Stimulated activated CD8-positive, alpha-beta memory T cell treated with anti-CD3 and anti-CD28 coated beads, Interleukin-7, amount 100 ng/mL, for 1 hour (primary cell): ENCODE measurements around the gene NXPE3.

Source experiments
- DNase-seq, 2 donors: peaks; one replicate each; pipeline ENCODE4 v3.0.0-alpha.2; 2020; ENCODE audit warnings: low read depth in 2 of 2

NXPE3 gene

GRCh38 chr3:101802179-101802578 lies 23.2 kb downstream of the NXPE3 start:
- DNase-seq = no peak

- DNase-seq = no peak
Measured at GRCh38 chr3:101803173-101803782, 24.3 kb downstream of the NXPE3 start.

DNA sequence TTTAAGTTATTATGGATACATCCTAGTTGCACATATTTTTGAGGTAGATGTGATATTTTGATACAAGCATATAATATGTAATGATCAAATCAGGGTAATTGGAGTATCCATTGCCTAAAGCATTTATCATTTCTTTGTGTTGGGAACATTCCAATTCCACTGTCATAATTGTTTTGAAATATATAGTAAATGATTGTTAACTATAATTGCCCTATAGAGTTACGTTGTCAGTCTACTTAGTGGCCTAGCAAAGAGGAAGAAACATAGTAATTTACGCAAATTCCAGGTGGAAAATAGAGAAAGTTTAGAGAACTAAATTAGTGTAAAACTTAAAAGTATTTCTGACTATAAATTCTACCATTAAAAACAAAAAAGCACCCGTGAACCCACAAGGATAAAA lies 24.9 kb downstream of the NXPE3 start:
- no peak for DNase-seq

GRCh38 chr3:101806491-101806890 lies 27.5 kb downstream of the NXPE3 start:
- no peak for DNase-seq

DNA sequence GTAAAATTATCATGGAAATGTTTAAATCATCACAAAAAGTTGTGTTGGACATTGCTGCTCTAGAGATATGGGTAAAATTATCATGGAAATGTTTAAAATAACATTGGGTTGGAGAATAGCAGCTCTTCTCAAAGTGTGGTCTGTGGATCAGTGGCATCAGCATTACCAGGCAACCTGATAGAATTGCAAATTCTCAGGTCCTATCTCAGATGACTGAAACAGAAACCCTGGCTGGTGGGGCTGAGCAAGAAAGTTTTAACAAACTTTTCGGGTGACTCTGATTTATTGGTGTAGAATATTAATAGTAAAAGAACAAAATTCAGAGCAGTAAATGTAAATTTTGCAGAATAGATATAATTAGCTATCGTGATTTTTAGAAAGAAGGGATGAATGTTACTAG lies 28.9 kb downstream of the NXPE3 start:
- DNase-seq = no peak

DNA sequence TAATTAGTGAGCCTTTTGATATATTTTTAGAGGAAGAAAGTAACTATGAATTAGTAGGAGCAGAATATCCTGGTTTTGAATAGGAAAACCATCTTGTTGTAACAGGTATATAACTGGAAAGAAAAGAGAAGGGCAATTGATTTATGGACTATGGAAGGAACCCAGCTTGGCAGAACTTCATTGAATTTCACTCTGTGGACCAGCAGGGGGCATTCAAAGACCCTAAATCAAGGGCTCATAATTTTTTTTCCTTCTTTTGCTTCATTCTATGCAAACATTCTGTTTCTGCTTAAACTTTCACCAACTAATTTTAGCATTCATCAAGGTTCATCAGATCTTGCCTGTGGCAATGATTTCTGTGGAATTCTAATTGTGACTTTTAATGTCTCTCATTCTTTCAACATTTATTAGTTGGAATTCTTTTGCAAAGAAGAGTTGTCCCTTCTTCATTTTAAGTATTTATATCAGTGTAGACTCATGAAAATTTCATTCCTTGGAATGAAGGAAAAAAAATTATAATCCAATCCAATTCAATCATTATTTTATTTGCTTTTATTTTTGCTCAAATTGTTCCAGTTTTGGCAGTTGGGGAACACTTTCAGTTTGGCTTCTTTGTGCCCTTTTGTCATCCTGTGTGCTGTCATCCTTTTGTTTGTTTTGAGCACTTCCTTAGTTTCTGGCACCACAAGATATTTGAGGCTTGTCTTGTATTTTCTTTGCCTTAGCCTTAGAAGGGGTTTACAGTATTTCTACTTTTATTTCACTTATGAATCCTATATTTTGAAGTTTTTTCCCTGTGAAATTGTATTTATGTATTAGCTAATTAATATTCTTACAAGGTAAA lies 30.4 kb downstream of the NXPE3 start:
- DNase-seq = no peak

GRCh38 chr3:101810022-101810418 lies 31.0 kb downstream of the NXPE3 start:
- no peak for DNase-seq

GRCh38 chr3:101811875-101812274 lies 32.9 kb downstream of the NXPE3 start:
- DNase-seq = no peak

DNA sequence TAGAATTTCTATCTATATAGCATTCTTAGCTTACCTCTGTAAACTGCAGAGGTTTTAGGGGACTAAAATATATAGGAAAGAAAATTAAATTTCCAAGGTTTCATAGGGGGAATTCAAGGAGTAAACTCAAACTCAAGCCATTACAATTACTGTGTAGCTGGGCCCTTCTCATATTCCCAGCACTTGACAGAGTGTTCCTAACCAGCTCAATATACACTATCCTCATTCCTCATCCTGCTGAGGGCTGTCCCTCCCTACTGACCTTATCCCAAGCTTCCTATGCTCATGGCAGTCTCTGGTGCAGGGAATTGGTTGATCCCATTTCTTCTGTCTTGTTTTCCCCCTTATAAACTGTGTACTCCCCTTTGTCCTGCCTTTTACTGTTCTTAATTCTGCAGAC lies 33.9 kb downstream of the NXPE3 start:
- no peak for DNase-seq

DNA sequence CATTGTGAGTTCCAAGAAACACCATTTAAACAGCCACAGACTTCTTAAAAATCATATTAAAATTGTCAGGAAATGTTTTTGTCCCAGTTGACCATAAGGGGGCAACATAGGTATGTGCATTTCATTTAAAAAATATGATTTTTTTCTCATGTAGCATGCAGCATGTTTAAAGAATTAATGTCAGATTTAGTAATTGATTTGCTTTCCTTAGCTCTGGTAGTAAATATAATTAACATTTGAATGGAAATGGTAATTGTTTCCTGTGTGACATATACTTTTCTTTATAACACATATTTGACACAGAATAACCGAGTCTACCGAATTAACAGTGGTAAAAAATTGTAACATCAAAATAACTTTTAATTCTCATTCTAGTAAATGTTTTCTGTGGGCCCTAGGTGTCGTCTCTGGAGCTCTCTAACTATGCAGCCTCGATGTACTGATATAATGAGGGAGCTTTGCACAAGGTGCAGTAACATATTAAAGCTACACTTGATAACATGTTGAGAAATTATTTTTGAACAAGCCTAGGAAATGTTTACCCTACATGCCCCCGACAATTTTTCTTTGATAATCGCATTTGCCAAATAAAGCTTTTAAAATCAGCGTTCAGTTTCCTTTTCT lies 34.9 kb downstream of the NXPE3 start:
- no peak for DNase-seq

DNA sequence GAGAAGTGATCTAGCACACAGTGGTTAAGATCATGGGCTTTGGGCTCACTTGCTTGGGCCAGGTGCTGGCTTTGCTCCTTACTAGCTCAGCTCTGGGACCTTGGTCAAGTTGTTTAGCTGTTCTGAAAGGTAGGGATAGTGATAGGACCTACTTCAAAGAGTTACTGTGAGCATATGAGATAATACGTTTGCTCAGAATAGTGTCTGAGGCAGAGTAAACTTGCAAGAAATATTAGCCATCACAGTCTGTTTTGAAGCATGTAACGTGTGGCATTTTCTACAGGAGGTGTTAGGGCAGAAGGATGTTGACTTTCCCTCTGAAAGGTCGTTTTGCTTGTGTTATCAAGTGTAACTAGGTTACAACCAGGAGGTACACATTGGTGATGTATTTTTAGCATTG lies 35.8 kb downstream of the NXPE3 start:
- DNase-seq = no peak

DNA sequence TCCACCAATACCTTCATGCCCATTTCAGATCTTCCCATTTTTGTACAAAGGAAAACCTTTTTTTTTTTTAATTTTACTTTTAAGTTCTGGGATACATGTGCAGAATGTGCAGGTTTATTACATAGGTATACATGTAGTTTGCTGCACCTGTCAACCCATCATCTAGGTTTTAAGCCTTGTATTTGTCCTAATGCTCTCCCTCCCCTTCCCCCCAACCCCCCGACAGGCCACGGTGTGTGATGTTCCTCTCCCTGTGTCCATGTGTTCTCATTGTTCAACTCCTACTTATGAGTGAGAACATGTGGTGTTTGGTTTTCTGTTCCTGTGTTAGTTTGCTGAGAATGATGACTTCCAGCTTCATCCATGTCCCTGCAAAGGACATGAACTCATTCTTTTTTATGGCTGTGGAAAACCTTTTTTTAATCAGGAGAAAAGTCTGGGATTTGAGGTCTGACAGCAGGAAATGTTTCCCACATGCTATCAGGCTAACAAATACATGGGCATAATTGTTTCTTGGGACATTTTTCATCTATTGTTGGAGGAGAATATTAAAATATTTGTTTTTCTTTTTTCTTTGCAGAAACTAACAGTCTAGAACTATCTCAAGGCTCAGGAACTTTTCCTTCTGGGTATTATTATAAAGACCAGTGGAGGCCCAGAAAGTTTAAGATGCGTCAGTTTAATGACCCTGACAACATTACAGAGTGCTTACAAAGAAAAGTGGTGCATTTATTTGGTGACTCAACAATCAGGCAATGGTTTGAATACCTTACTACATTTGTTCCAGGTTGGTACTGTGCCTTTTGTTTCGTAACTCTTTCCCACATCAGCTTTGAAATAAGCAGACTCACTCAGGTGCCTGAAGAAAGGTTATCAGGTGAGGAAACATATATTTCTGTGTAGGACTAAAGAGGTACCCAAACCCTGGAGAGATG lies 37.5 kb downstream of the NXPE3 start:
- DNase-seq = no peak

- no peak for DNase-seq
Measured at GRCh38 chr3:101817992-101818391, 39.0 kb downstream of the NXPE3 start.

DNA sequence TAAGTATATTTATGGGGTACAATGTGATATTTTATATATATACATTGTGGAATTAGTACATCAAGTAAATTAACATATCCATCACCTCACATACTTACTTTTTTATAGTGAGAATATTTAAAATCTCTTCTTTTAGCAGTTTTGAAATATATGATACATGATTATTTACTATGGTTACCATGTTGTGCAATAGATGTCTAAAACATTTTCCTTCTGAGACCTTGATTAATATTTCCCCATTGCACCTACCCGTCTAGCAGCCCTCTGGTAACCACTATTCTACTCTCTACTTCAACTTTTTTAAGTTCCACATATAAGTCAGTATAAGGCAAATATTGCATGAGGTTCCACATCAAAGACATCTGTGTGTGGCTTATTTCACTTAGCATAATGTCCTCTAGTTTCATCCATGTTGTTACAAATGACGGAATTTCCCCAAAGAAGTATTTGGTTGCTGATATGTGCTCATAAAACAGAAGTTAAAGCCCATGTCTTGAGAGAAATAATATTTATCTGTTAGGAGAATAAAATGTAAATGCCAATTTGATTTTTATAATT lies 40.7 kb downstream of the NXPE3 start:
- no peak for DNase-seq

GRCh38 chr3:101821503-101821902 lies 42.5 kb downstream of the NXPE3 start:
- DNase-seq = no peak

GRCh38 chr3:101823525-101823924 lies 44.5 kb downstream of the NXPE3 start:
- DNase-seq = no peak

DNA sequence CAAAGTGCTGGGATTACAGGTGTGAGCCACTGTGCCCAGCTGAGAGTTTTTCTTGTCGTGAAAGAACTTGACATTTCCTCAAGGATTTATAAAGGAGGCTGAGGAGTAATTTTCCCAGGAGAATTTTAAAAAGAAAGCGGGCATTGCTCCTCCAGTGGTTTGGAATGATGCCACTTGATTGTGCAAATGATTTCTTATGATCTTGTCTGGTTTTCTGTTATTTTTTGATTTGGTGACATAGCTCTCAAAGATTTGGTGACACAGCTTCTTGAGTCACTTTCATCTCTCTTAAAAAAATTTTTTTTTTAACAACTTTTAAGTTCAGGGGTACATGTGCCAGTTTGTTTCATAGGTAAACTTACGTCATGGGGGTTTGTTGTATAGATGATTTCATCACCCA lies 45.7 kb downstream of the NXPE3 start:
- DNase-seq = no peak

GRCh38 chr3:101825904-101826445 lies 47.0 kb downstream of the NXPE3 start:
- no peak for DNase-seq

- peak; percentile 54 to 55 for DNase-seq
Measured at GRCh38 chr3:101827211-101828174, 48.5 kb downstream of the NXPE3 start.

- DNase-seq = no peak
Measured at GRCh38 chr3:101828276-101828675, 49.3 kb downstream of the NXPE3 start.
